ENCODE data around the gene TEX51.

TEX51 gene

DNA sequence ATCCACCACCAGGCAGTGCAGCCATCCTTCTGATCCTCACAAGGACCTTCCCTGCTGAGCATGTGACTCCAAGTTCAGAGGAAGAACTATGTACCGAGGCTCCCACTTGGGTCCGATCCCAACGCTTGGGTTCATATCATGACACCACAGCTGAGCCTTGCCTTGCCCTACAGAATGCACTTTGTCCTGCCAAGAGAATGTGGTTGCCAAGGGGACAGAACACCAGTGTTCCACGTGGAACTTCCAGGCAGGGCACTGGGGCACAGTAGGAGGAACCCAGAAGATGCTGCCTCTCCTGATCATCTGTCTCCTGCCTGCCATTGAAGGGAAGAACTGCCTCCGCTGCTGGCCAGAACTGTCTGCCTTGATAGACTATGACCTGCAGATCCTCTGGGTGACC is at the start of gene TEX51:
TSS of gene TEX51 (plus strand) at position 255 of the 400 bp plus-strand sequence. CDS start at position 284, 29 bp downstream.
- no peak for DNase-seq (ENCODE audit: low read depth in 2 of 3, low spot score in 1 of 3)

GRCh38 chr2:126849054-126849453 is 49.6 kb upstream of the TEX51 start:
- no peak for DNase-seq (ENCODE audit: low read depth in 2 of 3, low spot score in 1 of 3)

GRCh38 chr2:126849486-126849885 is 49.2 kb upstream of the TEX51 start:
- DNase-seq (ENCODE audit: low read depth in 2 of 3, low spot score in 1 of 3) = no peak

GRCh38 chr2:126849991-126850535 is 48.6 kb upstream of the TEX51 start:
- no peak for DNase-seq (ENCODE audit: low read depth in 2 of 3, low spot score in 1 of 3)

GRCh38 chr2:126850940-126851339 is 47.8 kb upstream of the TEX51 start:
- DNase-seq (ENCODE audit: low read depth in 2 of 3, low spot score in 1 of 3) = no peak

DNA sequence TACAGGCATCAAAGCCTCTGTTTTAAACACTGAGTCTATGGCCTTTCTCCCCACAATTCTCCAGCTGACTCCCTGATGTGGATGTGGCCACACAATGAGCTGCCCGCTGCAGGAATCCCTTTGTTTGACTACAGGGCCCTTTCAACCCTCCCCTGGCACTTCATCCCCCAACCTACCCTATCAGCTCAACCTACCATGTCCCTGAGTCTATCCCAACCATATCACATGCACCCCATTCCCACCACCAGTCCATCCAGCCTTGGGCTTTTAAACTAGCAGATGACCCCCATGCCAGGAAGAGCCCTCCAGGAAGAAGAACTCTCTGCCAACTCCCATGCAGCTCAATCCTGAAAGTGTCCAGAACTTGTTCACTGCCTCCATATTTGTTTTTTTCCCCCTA is 46.9 kb upstream of the TEX51 start:
- no peak for DNase-seq (ENCODE audit: low read depth in 2 of 3, low spot score in 1 of 3)

- no peak for DNase-seq (ENCODE audit: low read depth in 2 of 3, low spot score in 1 of 3)
Observed at GRCh38 chr2:126852361-126852760, 46.3 kb upstream of the TEX51 start.

DNA sequence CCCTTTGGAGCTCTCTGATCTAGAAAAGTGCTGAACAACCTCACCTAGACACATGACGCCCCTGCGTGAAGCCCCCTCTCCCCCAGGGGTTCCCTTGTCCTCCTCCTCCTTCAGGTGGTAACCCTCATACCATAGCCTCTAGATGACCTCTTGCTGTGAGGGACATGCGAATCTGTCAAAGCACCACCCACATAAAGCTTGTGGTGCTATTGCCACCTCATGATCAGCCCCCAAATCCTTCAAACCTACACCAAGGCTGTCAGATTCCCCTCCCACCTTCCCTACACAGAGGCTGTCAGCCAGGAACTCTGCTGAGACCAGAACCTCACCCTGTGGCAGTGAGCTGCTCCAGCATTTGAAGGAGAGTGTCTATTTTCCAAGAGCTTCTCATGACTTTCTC is 43.1 kb upstream of the TEX51 start:
- no peak for DNase-seq (ENCODE audit: low read depth in 2 of 3, low spot score in 1 of 3)

DNA sequence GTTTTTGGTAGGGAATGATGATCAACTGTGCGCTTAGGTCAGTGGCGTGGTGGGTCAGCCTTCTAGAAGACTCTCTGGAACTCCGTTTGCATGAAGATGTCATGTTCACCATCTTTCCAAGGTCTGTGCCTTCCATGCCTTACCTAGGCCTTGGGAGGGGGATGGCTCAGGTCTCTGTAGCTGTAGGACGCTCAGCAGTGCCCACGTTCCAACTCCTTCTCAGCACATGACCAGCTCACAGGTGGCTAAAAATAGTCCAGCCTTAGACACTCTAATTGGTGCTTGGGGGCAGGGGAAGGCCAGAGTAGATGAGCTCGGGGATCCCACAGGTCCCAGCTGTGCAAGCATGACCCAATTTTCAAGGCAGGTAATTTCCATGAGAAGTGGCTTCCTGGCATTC is 42.3 kb upstream of the TEX51 start:
- DNase-seq (ENCODE audit: low read depth in 2 of 3, low spot score in 1 of 3) = no peak

DNA sequence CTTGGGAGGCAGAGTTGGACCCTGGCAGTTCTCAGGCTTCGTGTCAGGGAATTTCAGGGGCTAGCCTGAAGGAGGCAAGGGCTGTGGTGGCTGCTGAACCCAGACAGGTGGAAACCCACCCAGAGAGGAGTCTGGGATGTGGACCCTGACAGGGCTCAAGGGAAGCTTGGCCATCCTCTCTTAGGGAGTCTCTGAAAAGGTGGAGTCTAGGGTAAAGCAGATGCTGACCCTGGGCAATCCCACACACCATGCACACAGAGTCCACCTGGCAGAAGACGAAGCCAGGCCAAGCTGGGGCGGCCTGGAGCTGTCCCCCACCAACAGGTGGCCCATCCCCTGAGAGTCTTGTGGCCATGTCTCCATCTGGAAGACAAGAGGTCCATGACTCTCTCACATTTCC is 41.2 kb upstream of the TEX51 start:
- DNase-seq (ENCODE audit: low read depth in 2 of 3, low spot score in 1 of 3) = no peak

GRCh38 chr2:126858013-126858412 is 40.7 kb upstream of the TEX51 start:
- DNase-seq (ENCODE audit: low read depth in 2 of 3, low spot score in 1 of 3) = no peak

DNA sequence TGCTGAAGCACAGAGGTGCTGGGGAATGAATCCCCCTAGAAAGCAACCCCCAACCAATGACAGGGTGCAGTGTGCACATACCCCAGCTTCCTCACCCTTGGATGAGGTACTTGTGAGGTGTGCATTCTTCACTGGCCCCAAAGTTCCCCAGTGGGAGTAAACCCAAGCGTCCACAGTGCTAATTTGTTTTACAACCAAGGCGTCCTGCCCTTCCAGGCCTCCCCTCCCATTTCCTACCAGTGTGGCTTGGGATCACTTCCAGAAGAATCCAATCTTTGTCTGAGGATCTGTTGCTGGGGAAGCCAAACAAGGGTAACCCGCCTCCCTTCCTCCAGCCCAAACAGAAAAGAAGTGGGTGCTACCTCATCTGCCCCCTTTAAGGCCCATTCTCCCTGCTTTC is 40.3 kb upstream of the TEX51 start:
- DNase-seq (ENCODE audit: low read depth in 2 of 3, low spot score in 1 of 3) = no peak

GRCh38 chr2:126858991-126859390 is 39.7 kb upstream of the TEX51 start:
- DNase-seq (ENCODE audit: low read depth in 2 of 3, low spot score in 1 of 3) = no peak

GRCh38 chr2:126859631-126860030 is 39.1 kb upstream of the TEX51 start:
- no peak for DNase-seq (ENCODE audit: low read depth in 2 of 3, low spot score in 1 of 3)

GRCh38 chr2:126860385-126860784 is 38.3 kb upstream of the TEX51 start:
- DNase-seq (ENCODE audit: low read depth in 2 of 3, low spot score in 1 of 3) = no peak

DNA sequence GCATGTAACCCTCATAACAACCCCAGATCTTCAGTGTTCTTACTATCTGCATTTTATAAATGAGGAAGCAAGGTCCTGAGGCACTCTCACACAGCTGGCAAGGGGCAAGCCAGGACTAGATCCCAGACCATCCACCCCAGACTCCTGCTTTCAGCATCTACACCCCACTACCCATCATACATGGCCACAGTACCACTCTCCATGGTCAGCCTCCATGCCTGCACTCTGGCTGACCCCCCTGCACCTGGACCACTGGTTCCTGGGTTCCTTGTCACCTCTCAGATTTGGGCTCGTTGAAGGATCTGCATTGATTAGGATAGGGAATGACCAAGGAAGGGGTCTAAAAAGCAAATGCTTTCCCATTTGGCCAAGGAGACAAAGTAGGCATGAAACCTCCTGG is 36.0 kb upstream of the TEX51 start:
- no peak for DNase-seq (ENCODE audit: low read depth in 2 of 3, low spot score in 1 of 3)

GRCh38 chr2:126863336-126864015 is 35.2 kb upstream of the TEX51 start:
- DNase-seq (ENCODE audit: low read depth in 2 of 3, low spot score in 1 of 3) = no peak

- DNase-seq (ENCODE audit: low read depth in 2 of 3, low spot score in 1 of 3) = no peak
Observed at GRCh38 chr2:126864861-126865260, 33.8 kb upstream of the TEX51 start.

- DNase-seq (ENCODE audit: low read depth in 2 of 3, low spot score in 1 of 3) = no peak
Observed at GRCh38 chr2:126866451-126866850, 32.2 kb upstream of the TEX51 start.

DNA sequence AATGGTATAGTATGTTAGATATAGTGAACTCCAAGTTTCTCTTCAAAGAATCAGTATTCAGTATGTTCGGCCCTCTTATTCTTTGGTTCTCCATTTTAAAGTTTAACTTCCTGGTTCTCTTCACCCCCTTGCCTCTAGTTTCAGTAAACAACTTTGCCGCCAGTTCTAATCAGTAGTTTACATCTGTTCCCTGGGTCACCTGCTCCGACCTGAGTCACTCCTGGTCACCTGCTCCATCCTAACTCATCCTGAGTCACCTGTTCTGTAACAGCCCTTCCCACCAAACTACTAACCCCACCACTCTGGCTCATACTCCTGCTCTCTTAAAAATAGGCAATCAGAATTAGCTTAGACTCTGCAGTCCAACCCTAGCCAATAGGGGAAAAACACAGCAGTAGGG is 23.7 kb upstream of the TEX51 start:
- DNase-seq (ENCODE audit: low read depth in 2 of 3, low spot score in 1 of 3) = no peak

DNA sequence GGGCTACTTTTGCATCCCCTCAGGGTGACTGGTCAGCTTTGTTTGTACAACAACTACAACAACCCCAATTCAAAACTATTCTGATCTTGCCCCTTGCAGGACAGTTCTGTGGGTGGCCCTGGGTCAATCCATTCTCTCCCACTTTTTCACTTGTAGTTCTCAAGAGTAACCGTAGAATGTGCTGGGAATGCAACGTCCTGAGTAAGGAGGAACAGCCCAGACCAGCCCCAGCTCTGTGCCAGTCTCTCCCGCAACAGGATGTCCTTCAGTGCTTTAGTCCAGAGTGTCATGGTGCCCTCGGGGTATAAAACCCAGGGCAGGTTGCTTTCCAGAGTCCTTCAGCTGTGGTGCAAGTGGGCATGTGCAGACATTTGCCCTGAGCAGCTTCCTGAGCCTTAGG is 22.1 kb upstream of the TEX51 start:
- no peak for DNase-seq (ENCODE audit: low read depth in 2 of 3, low spot score in 1 of 3)

- no peak for DNase-seq (ENCODE audit: low read depth in 2 of 3, low spot score in 1 of 3)
Observed at GRCh38 chr2:126877041-126877440, 21.6 kb upstream of the TEX51 start.

GRCh38 chr2:126877861-126878565 is 20.7 kb upstream of the TEX51 start:
- no peak for DNase-seq (ENCODE audit: low read depth in 2 of 3, low spot score in 1 of 3)

Data from stimulated activated CD4-positive, alpha-beta T cell treated with anti-CD3 and anti-CD28 coated beads, Interleukin-12 subunit alpha, Interleukin-12 subunit beta, amount 100 ng/mL, for 48 hours (primary cell).